ENCODE results near the gene VRK2.
"Not testable (repeated sequence)": the region's sequence is repeated elsewhere in the genome, so short reads cannot be mapped to it uniquely, and the experiment has no call there.

Gene VRK2

GRCh38 chr2:58055033-58055786 is 8.6 kb downstream of the VRK2 start:
- no peak for DNase-seq

DNA sequence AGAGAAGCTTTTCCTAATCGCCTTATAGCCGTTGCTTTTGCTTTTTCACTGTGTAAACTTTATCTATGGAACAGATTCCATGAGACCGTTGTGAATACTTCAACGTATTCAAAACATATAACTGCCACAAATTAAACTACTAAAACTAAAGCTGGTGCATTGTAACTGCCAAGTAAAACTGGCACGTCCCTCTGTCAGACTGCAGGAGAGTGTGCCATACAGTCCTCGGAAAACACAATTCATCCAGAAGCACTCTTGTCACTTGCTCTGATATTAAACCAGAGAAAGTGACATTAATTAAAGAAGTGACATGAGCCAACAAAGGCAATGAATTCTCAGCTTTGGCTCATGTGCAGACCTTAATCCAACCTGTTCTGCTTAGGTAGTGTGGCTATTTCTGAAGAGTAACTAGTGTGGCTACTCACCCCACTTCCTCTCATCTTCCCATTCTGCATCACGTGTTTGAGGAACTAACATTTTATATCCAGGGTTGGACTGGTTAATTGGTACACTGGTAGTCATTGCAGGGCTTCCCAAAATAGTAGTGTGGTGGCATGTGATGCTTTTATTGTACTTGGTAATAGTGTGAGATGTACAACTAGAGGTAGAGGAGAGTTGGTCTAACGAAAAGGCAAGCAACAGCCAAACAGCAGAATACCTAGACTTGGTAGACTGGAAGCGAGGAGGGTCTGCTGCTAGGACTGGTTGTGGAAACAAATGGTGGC is 9.7 kb downstream of the VRK2 start:
- no peak for DNase-seq

DNA sequence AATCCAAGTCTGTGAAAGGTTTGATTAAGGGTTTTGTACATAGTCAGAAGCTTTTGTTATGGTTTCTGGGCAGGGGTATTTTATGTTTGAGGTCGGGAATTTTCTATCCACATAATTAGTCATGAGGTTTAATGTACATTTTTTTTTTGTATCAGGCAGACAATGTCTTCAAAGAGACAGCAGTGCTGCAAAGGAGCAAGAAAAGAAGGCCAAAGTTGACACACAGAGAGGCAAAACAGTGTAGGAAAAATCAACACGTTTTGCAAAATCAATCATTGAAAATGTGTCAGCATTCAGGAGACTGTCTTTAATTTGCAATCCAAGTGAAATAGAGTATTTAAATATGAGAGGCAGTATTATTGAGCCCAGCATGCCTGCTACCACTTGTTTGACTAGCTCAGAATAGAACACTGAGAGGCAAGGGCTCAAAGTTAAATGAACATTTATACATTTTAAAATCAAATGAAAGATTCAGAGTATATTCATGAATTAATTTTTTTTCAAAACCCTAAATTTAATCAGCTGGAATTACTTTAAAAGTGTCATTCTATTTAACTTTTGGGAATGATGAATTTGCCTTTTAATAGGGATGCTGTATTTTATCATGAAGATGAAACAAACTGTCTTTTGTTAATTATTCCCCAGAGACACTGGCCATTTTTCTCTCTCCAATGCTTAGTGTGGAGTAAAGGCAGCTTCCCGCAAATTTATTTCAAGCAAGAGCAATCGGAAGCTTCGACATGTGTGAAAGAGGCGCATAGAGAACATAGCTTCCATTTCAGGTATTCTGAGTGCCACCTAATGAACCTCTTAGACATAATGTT is 11.3 kb downstream of the VRK2 start:
- no peak for DNase-seq

DNA sequence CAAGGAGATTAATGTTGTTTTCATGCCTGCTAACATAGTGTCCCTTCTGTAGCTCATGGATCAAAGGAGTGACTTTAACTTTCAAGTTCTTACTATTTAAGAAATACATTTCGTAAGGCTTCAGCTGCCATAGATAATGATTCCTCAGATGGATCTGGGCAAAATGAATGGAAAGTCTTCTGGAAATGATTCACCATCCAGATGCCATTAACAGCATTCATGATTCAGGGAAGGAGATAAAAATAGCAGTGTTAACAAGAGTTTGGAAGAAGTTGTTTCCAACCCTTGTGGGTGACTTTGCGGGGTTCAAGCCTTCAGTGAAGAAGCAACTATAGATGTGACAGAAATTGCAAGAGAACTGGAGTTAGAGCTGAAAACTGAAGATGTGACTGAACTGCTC is 17.0 kb downstream of the VRK2 start:
- DNase-seq: no peak

DNA sequence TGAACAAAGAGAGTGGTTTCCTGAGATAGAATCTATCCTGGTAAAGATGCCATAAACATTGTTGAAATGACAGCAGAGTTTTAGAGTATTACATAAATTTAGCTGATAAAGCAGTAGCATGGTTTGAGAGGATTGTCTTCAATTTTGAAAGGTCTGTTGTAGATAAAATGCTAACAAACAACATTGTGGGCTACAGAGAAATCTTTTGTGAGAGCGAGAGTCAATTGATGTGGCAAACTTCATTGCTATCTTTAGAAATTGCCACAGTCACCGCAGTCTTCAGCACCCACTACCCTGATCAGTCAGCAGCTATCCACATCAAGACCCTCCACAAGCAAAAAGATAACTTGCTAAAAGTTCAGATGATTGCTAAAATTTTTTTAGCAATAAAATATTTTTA is 17.5 kb downstream of the VRK2 start:
- no peak for DNase-seq

GRCh38 chr2:58065248-58065647 is 18.6 kb downstream of the VRK2 start:
- DNase-seq: no peak

DNA sequence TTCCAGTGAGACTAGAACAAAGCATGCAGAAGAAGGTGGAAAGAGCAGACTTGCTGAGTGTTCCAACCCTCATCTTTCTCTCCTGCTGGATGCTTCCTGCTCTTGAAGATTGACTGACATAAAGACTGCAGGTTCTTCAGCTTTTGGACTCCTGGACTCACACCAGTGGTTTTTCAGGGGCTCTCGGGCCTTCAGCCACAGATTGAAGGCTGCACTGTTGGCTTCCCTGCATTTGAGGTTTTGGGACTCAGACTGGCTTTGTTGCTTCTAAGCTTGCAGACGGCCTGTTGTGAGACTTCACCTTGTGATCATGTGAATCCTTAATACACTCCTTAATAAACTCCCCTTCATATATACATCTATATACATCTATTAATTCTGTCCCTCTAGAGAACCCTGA is 20.4 kb downstream of the VRK2 start:
- DNase-seq: no peak

GRCh38 chr2:58070765-58071164 is 24.2 kb downstream of the VRK2 start:
- DNase-seq: no peak

DNA sequence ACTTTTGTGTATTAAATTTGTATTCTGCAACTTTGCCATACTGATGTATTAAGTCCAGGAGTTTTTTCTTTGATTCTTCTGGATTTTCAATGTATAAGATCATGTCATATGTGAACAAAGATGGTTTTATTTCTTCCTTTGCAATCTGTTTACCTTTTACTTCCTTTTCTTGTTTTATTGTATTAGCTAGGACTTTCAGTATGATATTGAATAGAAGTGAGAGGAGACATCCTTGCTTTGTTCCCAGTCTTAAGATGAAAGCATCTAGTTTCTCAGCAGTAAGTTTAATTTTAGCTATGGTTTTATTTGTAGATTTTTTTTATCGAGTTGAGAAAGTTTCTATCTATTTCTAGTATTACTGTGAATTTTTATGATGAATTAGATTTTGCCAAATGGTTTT is 25.5 kb downstream of the VRK2 start:
- no peak for DNase-seq

DNA sequence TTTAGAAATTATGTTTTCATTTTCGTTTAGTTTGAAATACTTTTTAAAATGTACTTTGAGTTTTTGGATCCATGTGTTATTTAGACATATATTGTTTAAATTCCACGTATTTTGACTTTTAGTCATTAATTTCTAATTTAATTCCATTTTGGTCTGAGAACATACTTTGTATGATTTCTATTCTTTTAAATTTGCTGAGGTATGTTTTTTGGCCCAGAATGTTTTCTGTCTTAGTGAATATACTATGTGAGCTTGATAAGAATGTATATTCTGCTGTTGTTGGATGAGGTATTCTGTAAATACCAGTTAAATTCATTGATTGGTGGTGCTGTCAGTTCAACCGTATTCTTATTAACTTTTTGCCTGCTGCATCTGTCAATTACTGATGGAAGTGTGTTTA is 26.4 kb downstream of the VRK2 start:
- no peak for DNase-seq

DNA sequence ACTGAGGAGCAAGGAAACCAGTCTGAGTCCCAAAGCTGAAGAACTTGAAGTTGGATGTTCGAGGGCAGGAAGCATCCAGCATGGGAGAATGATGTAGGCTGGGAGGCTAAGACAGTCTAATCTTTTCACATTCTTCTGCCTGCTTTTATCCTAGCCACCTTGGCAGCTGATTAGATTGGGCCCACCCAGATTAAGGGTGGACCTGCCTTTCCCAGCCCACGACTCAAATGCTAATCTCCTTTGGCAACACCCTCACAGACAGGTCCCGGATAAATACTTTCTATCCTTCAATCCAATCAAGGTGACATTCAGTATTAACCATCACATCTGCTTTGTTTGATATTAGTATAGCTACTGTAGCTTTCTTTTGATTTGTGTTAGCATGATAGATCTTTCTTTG is 27.1 kb downstream of the VRK2 start:
- DNase-seq: no peak

DNA sequence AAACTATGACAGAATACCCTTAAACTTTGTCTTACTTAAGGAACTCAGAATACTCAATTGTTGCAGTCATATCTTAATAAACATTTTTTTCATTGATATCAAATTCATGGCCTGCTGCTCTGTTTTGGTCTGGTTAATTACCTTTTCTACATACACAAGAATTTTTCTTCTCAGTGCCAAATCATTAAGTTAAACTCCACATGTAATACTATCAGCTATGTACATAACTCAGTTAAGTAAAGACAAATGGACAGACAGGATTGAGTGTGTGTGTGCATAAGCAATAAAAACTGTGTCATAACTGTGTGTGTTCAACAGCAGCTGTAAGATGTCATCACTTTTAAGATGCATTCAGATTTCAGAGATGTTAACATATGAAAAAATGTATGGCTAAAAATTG is 34.4 kb downstream of the VRK2 start:
- DNase-seq: no peak

DNA sequence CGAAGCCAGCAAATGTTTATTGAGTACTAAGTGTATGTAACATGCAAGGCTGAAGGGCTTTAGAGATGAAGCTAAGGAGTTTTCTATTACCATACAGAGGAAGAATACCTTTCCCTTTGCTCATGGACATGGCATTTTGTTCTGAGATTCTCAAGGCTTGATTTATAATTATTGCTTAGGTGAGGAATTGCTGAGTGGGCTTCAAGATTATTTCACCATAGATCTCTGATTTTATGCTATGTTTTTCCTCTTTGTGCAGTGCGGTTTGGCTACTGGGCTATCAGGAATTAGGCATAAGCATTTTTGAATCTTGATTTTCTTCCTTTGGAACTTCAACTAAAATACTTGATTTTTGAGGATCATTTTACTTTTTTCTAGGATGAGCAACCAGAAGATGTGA is 42.5 kb downstream of the VRK2 start:
- no peak for DNase-seq

- DNase-seq: not testable (repeated sequence)
Measured at GRCh38 chr2:58092772-58093171, 46.2 kb downstream of the VRK2 start.

GRCh38 chr2:58097025-58097424 is 50.4 kb downstream of the VRK2 start:
- DNase-seq: no peak

- DNase-seq: no peak
Measured at GRCh38 chr2:58098254-58099095, 51.9 kb downstream of the VRK2 start.

DNA sequence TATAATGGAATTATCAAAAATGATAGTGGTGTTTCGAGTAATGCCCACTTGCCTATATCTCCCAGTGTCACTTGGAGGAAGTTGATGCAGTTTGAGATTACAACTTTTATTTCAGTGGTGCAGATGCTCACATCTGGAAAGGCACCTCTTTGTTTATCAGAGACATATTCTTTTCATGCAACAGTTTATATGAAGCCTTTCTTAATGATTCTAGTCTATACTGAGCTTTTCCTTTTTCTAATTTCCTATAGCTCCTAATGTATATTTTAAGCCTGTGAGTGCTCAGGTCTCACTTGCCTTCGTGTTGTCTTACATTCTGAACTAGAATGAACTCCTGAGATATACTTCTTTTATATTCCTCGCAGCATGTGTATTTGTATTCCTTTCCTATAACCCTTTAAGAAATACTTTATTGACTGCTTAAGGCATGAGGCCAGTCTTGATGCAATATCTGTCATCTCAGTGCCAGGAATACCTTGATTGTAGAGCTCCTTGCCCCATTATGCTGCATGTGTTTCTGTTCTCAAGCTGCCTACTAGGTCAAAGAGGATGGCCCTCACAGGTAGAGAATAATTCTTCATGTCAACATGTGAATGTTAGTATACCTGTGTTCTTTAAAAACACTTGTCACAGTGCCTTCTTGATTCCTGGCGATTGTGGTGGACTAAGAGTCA is 52.6 kb downstream of the VRK2 start:
- no peak for DNase-seq

- DNase-seq: no peak
Measured at GRCh38 chr2:58101500-58101899, 54.9 kb downstream of the VRK2 start.

DNA sequence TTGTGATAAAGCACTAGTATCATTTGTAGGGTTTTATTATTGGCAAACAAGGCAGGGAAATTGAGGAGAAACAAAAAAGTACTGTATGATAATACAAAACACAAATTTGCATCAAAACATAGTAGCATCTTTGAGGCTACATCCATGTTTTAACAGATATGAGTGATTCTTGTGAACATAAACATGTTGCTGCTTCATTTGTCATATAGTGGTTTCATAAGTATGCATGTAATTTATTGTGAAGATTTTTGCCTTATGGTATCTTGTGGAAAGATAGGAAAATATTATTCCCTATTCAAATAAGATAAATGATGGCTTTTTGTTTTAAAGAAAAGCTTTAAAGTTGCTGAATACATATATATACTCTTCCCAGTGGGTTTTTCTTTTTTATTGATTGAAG is 60.3 kb downstream of the VRK2 start:
- DNase-seq: no peak

GRCh38 chr2:58107803-58108710 is 61.5 kb downstream of the VRK2 start:
- no peak for DNase-seq

GRCh38 chr2:58109481-58109880 is 62.9 kb downstream of the VRK2 start:
- DNase-seq: no peak

Measured in stimulated activated CD8-positive, alpha-beta memory T cell treated with anti-CD3 and anti-CD28 coated beads, Interleukin-4, amount 100 ng/mL, for 48 hours (primary cell).